ENCODE data around the gene ATP6V0A4.
"Not testable (repeated sequence)": the region's sequence is repeated elsewhere in the genome, so short reads cannot be mapped to it uniquely, and the experiment has no call there.

Gene ATP6V0A4

GRCh38 chr7:138697535-138698182 is 100.3 kb downstream of the ATP6V0A4 start:
- no peak for DNase-seq

GRCh38 chr7:138695776-138696175 is 102.2 kb downstream of the ATP6V0A4 start:
- DNase-seq: not testable (repeated sequence)

GRCh38 chr7:138695106-138695505 is 102.9 kb downstream of the ATP6V0A4 start:
- no peak for DNase-seq

GRCh38 chr7:138691178-138691577 is 106.8 kb downstream of the ATP6V0A4 start:
- DNase-seq: no peak

GRCh38 chr7:138690495-138690894 is 107.5 kb downstream of the ATP6V0A4 start:
- no peak for DNase-seq

- DNase-seq: not testable (repeated sequence)
These were observed 110.0 kb downstream of the ATP6V0A4 start for GRCh38 chr7:138688037-138688436.

GRCh38 chr7:138684340-138684739 is 113.7 kb downstream of the ATP6V0A4 start:
- DNase-seq: no peak

GRCh38 chr7:138679793-138680192 is 118.2 kb downstream of the ATP6V0A4 start:
- no peak for DNase-seq

- DNase-seq: no peak
These were observed 127.4 kb downstream of the ATP6V0A4 start for GRCh38 chr7:138670594-138670993.

GRCh38 chr7:138669364-138669763 is 128.6 kb downstream of the ATP6V0A4 start:
- no peak for DNase-seq

GRCh38 chr7:138668946-138669345 is 129.1 kb downstream of the ATP6V0A4 start:
- no peak for DNase-seq

GRCh38 chr7:138668229-138668596 is 129.8 kb downstream of the ATP6V0A4 start:
- DNase-seq: no peak

GRCh38 chr7:138667535-138668228 is 130.3 kb downstream of the ATP6V0A4 start:
- no peak for DNase-seq

- no peak for DNase-seq
These were observed 131.6 kb downstream of the ATP6V0A4 start for GRCh38 chr7:138666385-138666784.

- DNase-seq: no peak
These were observed 132.3 kb downstream of the ATP6V0A4 start for GRCh38 chr7:138665669-138666140.

GRCh38 chr7:138665249-138665648 is 132.7 kb downstream of the ATP6V0A4 start:
- no peak for DNase-seq

GRCh38 chr7:138663725-138664710 is 134.0 kb downstream of the ATP6V0A4 start:
- no peak for DNase-seq

GRCh38 chr7:138662991-138663320 is 135.0 kb downstream of the ATP6V0A4 start:
- no peak for DNase-seq

GRCh38 chr7:138662076-138662990 is 135.7 kb downstream of the ATP6V0A4 start:
- DNase-seq: no peak

GRCh38 chr7:138661069-138661635 is 136.8 kb downstream of the ATP6V0A4 start:
- DNase-seq: no peak

GRCh38 chr7:138658889-138659288 is 139.1 kb downstream of the ATP6V0A4 start:
- DNase-seq: no peak

- no peak for DNase-seq
These were observed 140.1 kb downstream of the ATP6V0A4 start for GRCh38 chr7:138657854-138658386.

Measured in amniotic stem cell (primary cell).